ENCODE results near the gene AZI2. TPM values are rescaled to one million over a fixed set of nuclear protein-coding genes. Genes with fewer than 3 reads are reported as not detected.

AZI2 gene
- polyA plus RNA-seq, 2 of the 4 experiments (the other 2 are of a cell fraction), result 35.6 to 99.4 TPM

- peak; percentile 54 for FAIRE-seq
- WGBS (ENCODE audit: missing lambda C conversion rate), result 78% methylated on average over 4 of the region's 4 CpGs
- no peak overlapping the region for H3K4me3 ChIP-seq
- ChIA-PET POLR2A (interaction anchor here (0.8 to 1.7 kb wide), 4 partner anchors 21 to 616 kb away, joined by 3 to 11 read pairs (median 4); partner anchors contain the start of genes AZI2, EOMES and ZCWPW2), CTCF (interaction anchor here (0.6 to 6.1 kb wide), 13 partner anchors 9 to 796 kb away, joined by 3 to 71 read pairs (median 3); partner anchors contain the start of gene EOMES)
- no peak for TF ChIP-seq ZSCAN20 (CRISPR knock-in tag; IDR thresholded peaks at IDR 0.05)
- TF ChIP-seq SMC3 (IDR thresholded peaks at IDR 0.05), result peak; percentile 57; the same call in 2 of the 3 replicates
- TF ChIP-seq, protein P1, sequence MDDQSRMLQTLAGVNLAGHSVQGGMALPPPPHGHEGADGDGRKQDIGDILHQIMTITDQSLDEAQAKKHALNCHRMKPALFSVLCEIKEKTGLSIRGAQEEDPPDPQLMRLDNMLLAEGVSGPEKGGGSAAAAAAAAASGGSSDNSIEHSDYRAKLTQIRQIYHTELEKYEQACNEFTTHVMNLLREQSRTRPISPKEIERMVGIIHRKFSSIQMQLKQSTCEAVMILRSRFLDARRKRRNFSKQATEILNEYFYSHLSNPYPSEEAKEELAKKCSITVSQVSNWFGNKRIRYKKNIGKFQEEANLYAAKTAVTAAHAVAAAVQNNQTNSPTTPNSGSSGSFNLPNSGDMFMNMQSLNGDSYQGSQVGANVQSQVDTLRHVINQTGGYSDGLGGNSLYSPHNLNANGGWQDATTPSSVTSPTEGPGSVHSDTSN (IDR thresholded peaks at IDR 0.05), result no peak
- peak; percentile 69 for TF ChIP-seq CTCF (IDR thresholded peaks at IDR 0.05)
- TF ChIP-seq RAD21 (conservative IDR thresholded peaks at IDR 0.05 in 1 of 2, IDR thresholded peaks at IDR 0.05 in 1 of 2), result peak; percentile 65 to 71
- H3K4me2 ChIP-seq, result no peak overlapping the region
- ATAC-seq, result peak in 1 of 2 experiments; percentile 67; a peak in 3 of 6 replicates
- H3K9me3 ChIP-seq, result no peaks in the 10 kb centered on the region
- H3K27ac ChIP-seq, result no peak overlapping the region
- peak in 1 of 2 experiments; percentile 16 for DNase-seq (ENCODE audit: low read depth in 1 of 2, low spot score in 1 of 2)
- H3K4me1 ChIP-seq, result no peaks in the 10 kb centered on the region
Observed at GRCh38 chr3:28328188-28329151, 20.2 kb downstream of the AZI2 start.

GRCh38 chr3:28326458-28326926, 22.1 kb downstream of the AZI2 start:
- CTCF ChIA-PET, result interaction anchor here (0.6 to 6.1 kb wide), 6 partner anchors 9 to 782 kb away, joined by 3 to 71 read pairs (median 5); partner anchors contain the start of gene EOMES
- POLR2A ChIA-PET, result interaction anchor here (1.2 to 1.6 kb wide), 2 partner anchors 605 to 615 kb away, joined by 5 read pairs; no protein-coding TSS in a partner anchor
- DNase-seq (ENCODE audit: low read depth in 1 of 2, low spot score in 1 of 2), result no peak
- FAIRE-seq, result no peak
- no peak overlapping the region for H3K4me3 ChIP-seq
- no peaks in the 10 kb centered on the region for H3K4me1 ChIP-seq
- 86% methylated on average over 2 of the region's 2 CpGs for WGBS (ENCODE audit: missing lambda C conversion rate)
- no peak for TF ChIP-seq TFCP2L1 (CRISPR knock-in tag; IDR thresholded peaks at IDR 0.05)
- no peak for TF ChIP-seq NFE2L2 (conservative IDR thresholded peaks at IDR 0.05; ENCODE audit: low read length)
- TF ChIP-seq CHD4 (IDR thresholded peaks at IDR 0.05; ENCODE audit: borderline replicate concordance), result no peak
- TF ChIP-seq HOXB5 (CRISPR knock-in tag; IDR thresholded peaks at IDR 0.05), result no peak
- TF ChIP-seq FOSL2 (IDR thresholded peaks at IDR 0.05), result no peak
- TF ChIP-seq FOSL2 (CRISPR knock-in tag; IDR thresholded peaks at IDR 0.05), result no peak
- no peak for TF ChIP-seq RARB (CRISPR knock-in tag; IDR thresholded peaks at IDR 0.05)
- TF ChIP-seq TP53 (CRISPR knock-in tag; IDR thresholded peaks at IDR 0.05), result no peak
- TF ChIP-seq FOSB (CRISPR knock-in tag; IDR thresholded peaks at IDR 0.05), result no peak
- TF ChIP-seq HOXB13 (CRISPR knock-in tag; IDR thresholded peaks at IDR 0.05; ENCODE audit: low read depth), result no peak
- TF ChIP-seq, protein P2, sequence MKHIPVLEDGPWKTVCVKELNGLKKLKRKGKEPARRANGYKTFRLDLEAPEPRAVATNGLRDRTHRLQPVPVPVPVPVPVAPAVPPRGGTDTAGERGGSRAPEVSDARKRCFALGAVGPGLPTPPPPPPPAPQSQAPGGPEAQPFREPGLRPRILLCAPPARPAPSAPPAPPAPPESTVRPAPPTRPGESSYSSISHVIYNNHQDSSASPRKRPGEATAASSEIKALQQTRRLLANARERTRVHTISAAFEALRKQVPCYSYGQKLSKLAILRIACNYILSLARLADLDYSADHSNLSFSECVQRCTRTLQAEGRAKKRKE (CRISPR knock-in tag; IDR thresholded peaks at IDR 0.05; ENCODE audit: low read depth), result no peak
- no peak overlapping the region for H3K4me2 ChIP-seq
- ATAC-seq, result no peak
- no peak overlapping the region for H3K27ac ChIP-seq
- H3K9me3 ChIP-seq, result no peaks in the 10 kb centered on the region

GRCh38 chr3:28322464-28322863, 26.2 kb downstream of the AZI2 start:
- CTCF ChIA-PET, result interaction anchor here (1.1 to 4.5 kb wide), 4 partner anchors 9 to 1011 kb away, joined by 3 to 25 read pairs (median 13); partner anchors contain the start of gene EOMES

More at GRCh38 chr3:28322464-28322863, 26.2 kb downstream of the AZI2 start:
- no peak overlapping the region for H3K27ac ChIP-seq
- DNase-seq (ENCODE audit: low read depth in 1 of 2, low spot score in 1 of 2), result no peak
- no peaks in the 10 kb centered on the region for H3K4me1 ChIP-seq
- POLR2A ChIA-PET, result no interaction called here
- TF ChIP-seq BCL3 (IDR thresholded peaks at IDR 0.05), result no peak
- TF ChIP-seq ZFP36 (IDR thresholded peaks at IDR 0.05; ENCODE audit: borderline replicate concordance, partially characterized antibody), result no peak
- no peak for TF ChIP-seq EP300 (IDR thresholded peaks at IDR 0.05)
- no peak for TF ChIP-seq RARB (CRISPR knock-in tag; IDR thresholded peaks at IDR 0.05)
- no peak for TF ChIP-seq EHF (CRISPR knock-in tag; IDR thresholded peaks at IDR 0.05)
- no peak for TF ChIP-seq HEYL (CRISPR knock-in tag; IDR thresholded peaks at IDR 0.05)
- TF ChIP-seq ZNF302 (CRISPR knock-in tag; IDR thresholded peaks at IDR 0.05), result no peak
- no peak overlapping the region for H3K4me3 ChIP-seq
- H3K9me3 ChIP-seq, result no peaks in the 10 kb centered on the region
- H3K4me2 ChIP-seq, result no peak overlapping the region
- no peak for FAIRE-seq
- 100% methylated on average over 1 of the region's 1 CpG for WGBS (ENCODE audit: missing lambda C conversion rate)
- no peak for ATAC-seq

Data from A549 (cell line).